HepG2 (cell line): ENCODE measurements around the gene OVOL3. TPM values are rescaled to one million over a fixed set of nuclear protein-coding genes. Genes with fewer than 3 reads are reported as not detected.

Source experiments
- CBX1 ChIP-seq: IDR thresholded peaks from one replicate; pipeline ENCODE4 v1.6.1; 2016; ENCODE audit warnings: antibody characterized with exemption, low read depth
- CHD2 ChIP-seq: IDR thresholded peaks from 2 replicates; pipeline ENCODE4 v1.6.1; 2011; ENCODE audit warnings: low read depth, low read length, improper control_type of control experiment
- GABPA ChIP-seq, 2 experiments: IDR thresholded peaks; 2 replicates each; pipeline ENCODE4 v1.6.1; 2011 to 2016; ENCODE audit warnings: low read depth in 2 of 2, low read length in 1 of 2, missing biosample characterization in 1 of 2, missing genetic modification characterization in 1 of 2
- KDM5A ChIP-seq: fragments of 200-600 bp; sonication (generic); IDR thresholded peaks from 2 replicates; pipeline ENCODE4 v1.7.0; 2018; ENCODE audit warnings: antibody characterized with exemption, mild to moderate bottlenecking, low read length, borderline replicate concordance
- MXI1 ChIP-seq: IDR thresholded peaks from 3 replicates; pipeline ENCODE4 v1.6.1; 2012; ENCODE audit warnings: low read depth, low read length, inconsistent platforms, borderline replicate concordance
- PCBP1 ChIP-seq: fragments of 200-400 bp; formaldehyde crosslinking; IDR thresholded peaks from 2 replicates; pipeline ENCODE4 v1.6.1; 2017; ENCODE audit warnings: mild to moderate bottlenecking, low read depth, low read length, borderline replicate concordance
- SP1 ChIP-seq, 2 experiments: fragments of 450-650 bp in 1 of 2; sonication (generic) in 1 of 2; formaldehyde crosslinking in 1 of 2; IDR thresholded peaks; 2 replicates each; pipeline versions ENCODE4 v1.4.0 to v1.6.1; 2016 to 2020; ENCODE audit warnings: missing genetic modification reagents in 1 of 2
- WIZ ChIP-seq: sonication (generic); formaldehyde crosslinking; IDR thresholded peaks from 2 replicates; pipeline ENCODE4 v1.5.1; 2020; ENCODE audit warnings: mild to moderate bottlenecking, missing genetic modification reagents
- ZMAT3 ChIP-seq: sonication (generic); formaldehyde crosslinking; conservative IDR thresholded peaks from 2 replicates; pipeline ENCODE4 v1.7.0; 2021; ENCODE audit warnings: missing genetic modification reagents
- ZNF251 ChIP-seq: sonication (generic); formaldehyde crosslinking; IDR thresholded peaks from 2 replicates; pipeline ENCODE4 v1.9.0; 2021; ENCODE audit warnings: mild to moderate bottlenecking, missing genetic modification reagents
- ZNF530 ChIP-seq: sonication (generic); formaldehyde crosslinking; IDR thresholded peaks from 2 replicates; pipeline ENCODE4 v1.5.0; 2020; ENCODE audit warnings: low read depth, mild to moderate bottlenecking, missing genetic modification reagents
- ZNF543 ChIP-seq: sonication (generic); formaldehyde crosslinking; IDR thresholded peaks from 2 replicates; pipeline ENCODE4 v1.4.0; 2020; ENCODE audit warnings: mild to moderate bottlenecking, missing genetic modification reagents
- ZNF768 ChIP-seq: sonication (generic); formaldehyde crosslinking; IDR thresholded peaks from 2 replicates; pipeline ENCODE4 v1.4.0; 2020; ENCODE audit warnings: missing genetic modification reagents
- ZSCAN21 ChIP-seq: sonication (generic); formaldehyde crosslinking; IDR thresholded peaks from 2 replicates; pipeline ENCODE4 v1.8.0; 2022; ENCODE audit warnings: mild to moderate bottlenecking, missing genetic modification reagents, moderate library complexity, borderline replicate concordance
- polyA plus RNA-seq, 8 experiments: library from polyadenylated mRNA; depleted of rRNA in 3 of 8; stranded (reverse) in 7 of 8; unstranded in 1 of 8; fragments of >200 nt; fragmentation: Illumina TruSeq in 4 of 8; extraction: Trizol in 4 of 8; gene quantifications; 2 replicates each; pipeline versions ENCODE4 v1.2.1 to v1.2.3, GENCODE V29; 2011 to 2016; ENCODE audit warnings: low read depth in 4 of 8, missing spikeins in 1 of 8, mixed read lengths in 1 of 8; ENCODE audit not compliant: insufficient read depth in 1 of 8
- total RNA-seq, 5 experiments: library from RNA; depleted of rRNA; stranded (reverse); fragments of >200 nt; fragmentation: Illumina TruSeq; extraction: Trizol; gene quantifications; 2 replicates each; pipeline ENCODE4 v1.2.3, GENCODE V29; 2016; ENCODE audit warnings: low read depth in 1 of 5
- TF ChIP-seq, protein P1 (sequence below): sonication (generic); formaldehyde crosslinking; IDR thresholded peaks from 2 replicates; pipeline ENCODE4 v1.8.0; 2022; ENCODE audit warnings: mild to moderate bottlenecking, missing genetic modification reagents; ENCODE audit not compliant: insufficient replicate concordance
- TF ChIP-seq, protein P2 (sequence below): sonication (generic); formaldehyde crosslinking; IDR thresholded peaks from 2 replicates; pipeline ENCODE4 v1.8.1; 2022; ENCODE audit warnings: mild to moderate bottlenecking, missing genetic modification reagents
- TF ChIP-seq, protein P3 (sequence below): sonication (generic); formaldehyde crosslinking; IDR thresholded peaks from 2 replicates; pipeline ENCODE4 v1.4.0; 2020; ENCODE audit warnings: mild to moderate bottlenecking, missing genetic modification reagents
- TF ChIP-seq, protein P4 (sequence below): IDR thresholded peaks from 2 replicates; pipeline ENCODE4 v1.6.1; 2016; ENCODE audit warnings: low read depth, borderline replicate concordance
- TF ChIP-seq, protein P5 (sequence below): sonication (generic); formaldehyde crosslinking; IDR thresholded peaks from 2 replicates; pipeline ENCODE4 v1.9.0; 2021; ENCODE audit warnings: missing genetic modification reagents, borderline replicate concordance

Gene OVOL3
- total and polyA plus RNA-seq, 2 of the 13 experiments (the other 11 are each of a cell fraction or from before 2014, with no cell fraction given): not detected

DNA sequence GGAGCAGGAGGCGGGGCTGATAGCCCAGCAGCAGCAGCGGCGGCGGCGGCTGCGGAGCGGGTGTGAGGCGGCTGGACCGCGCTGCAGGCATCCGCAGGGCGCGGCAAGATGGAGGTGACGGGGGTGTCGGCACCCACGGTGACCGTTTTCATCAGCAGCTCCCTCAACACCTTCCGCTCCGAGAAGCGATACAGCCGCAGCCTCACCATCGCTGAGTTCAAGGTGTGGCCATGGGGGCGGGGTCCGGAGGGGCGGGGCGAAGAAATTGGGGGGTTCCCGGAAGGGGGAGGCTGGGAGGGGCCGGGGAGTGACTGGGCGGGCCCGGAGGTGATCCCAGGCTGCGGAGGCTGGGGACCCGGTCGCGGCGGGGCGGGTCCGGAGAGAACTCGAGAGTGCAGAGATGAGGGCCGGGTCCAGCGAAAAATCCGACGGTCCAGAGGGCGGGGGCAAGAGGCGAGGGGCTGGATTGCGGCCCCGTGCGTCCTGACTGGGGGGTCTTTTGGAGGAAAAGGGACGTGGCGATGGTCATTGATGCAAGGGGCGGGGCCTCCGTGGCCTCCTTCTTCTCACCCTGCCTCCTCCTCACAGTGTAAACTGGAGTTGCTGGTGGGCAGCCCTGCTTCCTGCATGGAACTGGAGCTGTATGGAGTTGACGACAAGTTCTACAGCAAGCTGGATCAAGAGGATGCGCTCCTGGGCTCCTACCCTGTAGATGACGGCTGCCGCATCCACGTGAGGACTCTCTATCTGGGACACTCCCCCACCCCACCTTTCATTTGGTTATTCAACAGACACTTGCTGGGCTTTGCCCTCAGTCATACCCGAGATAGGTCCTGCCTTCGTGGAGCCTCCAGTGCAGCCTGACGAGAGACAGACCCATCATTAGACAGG lies 4.8 kb downstream of the OVOL3 start, which contains the start of gene TBCB (continued):
- TF ChIP-seq GABPA (IDR thresholded peaks at IDR 0.05; ENCODE audit: low read depth, low read length) (no peak), GABPA (CRISPR knock-in tag; IDR thresholded peaks at IDR 0.05; ENCODE audit: low read depth) (peak; percentile 3; the same call in 1 of the 2 replicates), ZNF768 (CRISPR knock-in tag) (no peak), MXI1 (peak; percentile 34; the same call in 1 of the 3 replicates), ZNF543 (CRISPR knock-in tag) (peak; percentile 55; the same call in 1 of the 2 replicates), SP1 (IDR thresholded peaks at IDR 0.05) (no peak), SP1 (CRISPR knock-in tag; IDR thresholded peaks at IDR 0.05) (peak; percentile 73; the same call in 1 of the 2 replicates), PCBP1 (no peak), KDM5A (peak; percentile 34; the same call in 1 of the 2 replicates), CHD2 (peak; percentile 62; the same call in 1 of the 2 replicates), WIZ (CRISPR knock-in tag) (0 out of 2 replicates have a peak, but pooled peaks have one; percentile 18), ZNF251 (CRISPR knock-in tag) (0 out of 2 replicates have a peak, but pooled peaks have one; percentile 27), CBX1 (peak; percentile 75), ZMAT3 (0 out of 2 replicates have a peak, but pooled peaks have one; percentile 17), ZNF530 (no peak), ZSCAN21 (CRISPR knock-in tag) (peak; percentile 6; the same call in 1 of the 2 replicates)
- TF ChIP-seq, protein P1, sequence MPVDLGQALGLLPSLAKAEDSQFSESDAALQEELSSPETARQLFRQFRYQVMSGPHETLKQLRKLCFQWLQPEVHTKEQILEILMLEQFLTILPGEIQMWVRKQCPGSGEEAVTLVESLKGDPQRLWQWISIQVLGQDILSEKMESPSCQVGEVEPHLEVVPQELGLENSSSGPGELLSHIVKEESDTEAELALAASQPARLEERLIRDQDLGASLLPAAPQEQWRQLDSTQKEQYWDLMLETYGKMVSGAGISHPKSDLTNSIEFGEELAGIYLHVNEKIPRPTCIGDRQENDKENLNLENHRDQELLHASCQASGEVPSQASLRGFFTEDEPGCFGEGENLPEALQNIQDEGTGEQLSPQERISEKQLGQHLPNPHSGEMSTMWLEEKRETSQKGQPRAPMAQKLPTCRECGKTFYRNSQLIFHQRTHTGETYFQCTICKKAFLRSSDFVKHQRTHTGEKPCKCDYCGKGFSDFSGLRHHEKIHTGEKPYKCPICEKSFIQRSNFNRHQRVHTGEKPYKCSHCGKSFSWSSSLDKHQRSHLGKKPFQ: peak; percentile 37
- TF ChIP-seq, protein P2, sequence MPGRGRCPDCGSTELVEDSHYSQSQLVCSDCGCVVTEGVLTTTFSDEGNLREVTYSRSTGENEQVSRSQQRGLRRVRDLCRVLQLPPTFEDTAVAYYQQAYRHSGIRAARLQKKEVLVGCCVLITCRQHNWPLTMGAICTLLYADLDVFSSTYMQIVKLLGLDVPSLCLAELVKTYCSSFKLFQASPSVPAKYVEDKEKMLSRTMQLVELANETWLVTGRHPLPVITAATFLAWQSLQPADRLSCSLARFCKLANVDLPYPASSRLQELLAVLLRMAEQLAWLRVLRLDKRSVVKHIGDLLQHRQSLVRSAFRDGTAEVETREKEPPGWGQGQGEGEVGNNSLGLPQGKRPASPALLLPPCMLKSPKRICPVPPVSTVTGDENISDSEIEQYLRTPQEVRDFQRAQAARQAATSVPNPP (CRISPR knock-in tag): no peak
- TF ChIP-seq, protein P3, sequence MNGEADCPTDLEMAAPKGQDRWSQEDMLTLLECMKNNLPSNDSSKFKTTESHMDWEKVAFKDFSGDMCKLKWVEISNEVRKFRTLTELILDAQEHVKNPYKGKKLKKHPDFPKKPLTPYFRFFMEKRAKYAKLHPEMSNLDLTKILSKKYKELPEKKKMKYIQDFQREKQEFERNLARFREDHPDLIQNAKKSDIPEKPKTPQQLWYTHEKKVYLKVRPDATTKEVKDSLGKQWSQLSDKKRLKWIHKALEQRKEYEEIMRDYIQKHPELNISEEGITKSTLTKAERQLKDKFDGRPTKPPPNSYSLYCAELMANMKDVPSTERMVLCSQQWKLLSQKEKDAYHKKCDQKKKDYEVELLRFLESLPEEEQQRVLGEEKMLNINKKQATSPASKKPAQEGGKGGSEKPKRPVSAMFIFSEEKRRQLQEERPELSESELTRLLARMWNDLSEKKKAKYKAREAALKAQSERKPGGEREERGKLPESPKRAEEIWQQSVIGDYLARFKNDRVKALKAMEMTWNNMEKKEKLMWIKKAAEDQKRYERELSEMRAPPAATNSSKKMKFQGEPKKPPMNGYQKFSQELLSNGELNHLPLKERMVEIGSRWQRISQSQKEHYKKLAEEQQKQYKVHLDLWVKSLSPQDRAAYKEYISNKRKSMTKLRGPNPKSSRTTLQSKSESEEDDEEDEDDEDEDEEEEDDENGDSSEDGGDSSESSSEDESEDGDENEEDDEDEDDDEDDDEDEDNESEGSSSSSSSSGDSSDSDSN (CRISPR knock-in tag): 0 out of 2 replicates have a peak, but pooled peaks have one; percentile 14
- TF ChIP-seq, protein P4, sequence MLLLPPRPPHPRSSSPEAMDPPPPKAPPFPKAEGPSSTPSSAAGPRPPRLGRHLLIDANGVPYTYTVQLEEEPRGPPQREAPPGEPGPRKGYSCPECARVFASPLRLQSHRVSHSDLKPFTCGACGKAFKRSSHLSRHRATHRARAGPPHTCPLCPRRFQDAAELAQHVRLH (CRISPR knock-in tag): no peak
- TF ChIP-seq, protein P5, sequence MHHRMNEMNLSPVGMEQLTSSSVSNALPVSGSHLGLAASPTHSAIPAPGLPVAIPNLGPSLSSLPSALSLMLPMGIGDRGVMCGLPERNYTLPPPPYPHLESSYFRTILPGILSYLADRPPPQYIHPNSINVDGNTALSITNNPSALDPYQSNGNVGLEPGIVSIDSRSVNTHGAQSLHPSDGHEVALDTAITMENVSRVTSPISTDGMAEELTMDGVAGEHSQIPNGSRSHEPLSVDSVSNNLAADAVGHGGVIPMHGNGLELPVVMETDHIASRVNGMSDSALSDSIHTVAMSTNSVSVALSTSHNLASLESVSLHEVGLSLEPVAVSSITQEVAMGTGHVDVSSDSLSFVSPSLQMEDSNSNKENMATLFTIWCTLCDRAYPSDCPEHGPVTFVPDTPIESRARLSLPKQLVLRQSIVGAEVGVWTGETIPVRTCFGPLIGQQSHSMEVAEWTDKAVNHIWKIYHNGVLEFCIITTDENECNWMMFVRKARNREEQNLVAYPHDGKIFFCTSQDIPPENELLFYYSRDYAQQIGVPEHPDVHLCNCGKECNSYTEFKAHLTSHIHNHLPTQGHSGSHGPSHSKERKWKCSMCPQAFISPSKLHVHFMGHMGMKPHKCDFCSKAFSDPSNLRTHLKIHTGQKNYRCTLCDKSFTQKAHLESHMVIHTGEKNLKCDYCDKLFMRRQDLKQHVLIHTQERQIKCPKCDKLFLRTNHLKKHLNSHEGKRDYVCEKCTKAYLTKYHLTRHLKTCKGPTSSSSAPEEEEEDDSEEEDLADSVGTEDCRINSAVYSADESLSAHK (CRISPR knock-in tag): no peak
